HEK293T (cell line): Measurements from ENCODE around the gene SLC24A2.

Experiments
- BHLHE40 ChIP-seq: fragments of 450-650 bp; IDR thresholded peaks from 2 replicates; pipeline ENCODE4 v1.6.1; 2016; ENCODE audit warnings: mild to moderate bottlenecking, moderate library complexity, borderline replicate concordance
- FOXK2 ChIP-seq: fragments of 450-650 bp; IDR thresholded peaks from 2 replicates; pipeline ENCODE4 v1.6.1; 2016; ENCODE audit warnings: mild to moderate bottlenecking
- TARDBP ChIP-seq: fragments of 450-650 bp; IDR thresholded peaks from 2 replicates; pipeline ENCODE4 v1.6.1; 2016

- TF ChIP-seq TARDBP (no peak), BHLHE40 (no peak), FOXK2 (no peak)
Measured at GRCh38 chr9:19757745-19758144, 31.1 kb downstream of the SLC24A2 start.
